Left lung (tissue), 10 donors: ENCODE results near the gene TNFAIP1. TPM values are rescaled to one million over a fixed set of nuclear protein-coding genes. Genes with fewer than 3 reads are reported as not detected.

ENCODE experiments used
- ATAC-seq: fragments of 200-7000 bp; cut with Tn5 transposase; one replicate; pipeline ENCODE4 v1.9.1; 2020; ENCODE audit warnings: moderate library complexity
- DNase-seq, 4 donors: peaks; one replicate each; pipeline ENCODE4 v3.0.0-alpha.2; 2013 to 2020
- H3K27ac ChIP-seq, 2 donors: fragments of 200-600 bp; sonication (generic) in 1 of 2; one replicate each; pipeline versions ENCODE4 v1.5.0 to v1.8.0; 2020 to 2021
- H3K27me3 ChIP-seq, 2 donors: fragments of 200-600 bp; sonication (generic) in 1 of 2; one replicate each; pipeline versions ENCODE4 v1.5.0 to v1.8.0; 2020 to 2021
- H3K36me3 ChIP-seq, 2 donors: fragments of 200-600 bp; sonication (generic) in 1 of 2; one replicate each; pipeline versions ENCODE4 v1.5.0 to v1.8.0; 2020 to 2021
- H3K4me1 ChIP-seq, 2 donors: fragments of 200-600 bp; one replicate each; pipeline ENCODE4 v1.8.0; 2021
- H3K4me3 ChIP-seq, 2 donors: fragments of 200-600 bp; sonication (generic) in 1 of 2; one replicate each; pipeline versions ENCODE4 v1.5.0 to v1.8.0; 2020 to 2021; ENCODE audit warnings: mild to moderate bottlenecking in 1 of 2
- H3K9me3 ChIP-seq, 2 donors: fragments of 200-600 bp; sonication (generic) in 1 of 2; one replicate each; pipeline versions ENCODE4 v1.5.0 to v1.8.0; 2020 to 2021
- CTCF ChIP-seq, 2 donors: fragments of 200-600 bp; sonication (generic) in 1 of 2; IDR thresholded peaks; one replicate each; pipeline versions ENCODE4 v1.5.0 to v1.8.0; 2021; ENCODE audit warnings: antibody characterized with exemption in 2 of 2
- intact Hi-C, 2 donors: fragments of 100-400 bp; cut with DNase I; formaldehyde crosslinking; loops; one replicate each; pipeline versions ENCODE4 v1.11.2 to v1.14.2; 2022
- polyA plus RNA-seq, 6 donors: library from polyadenylated mRNA; unstranded; fragments of 120-200 nt; gene quantifications; one replicate each; pipeline ENCODE4 v1.2.1, GENCODE V29; 2013; ENCODE audit not compliant: insufficient read length in 6 of 6
- total RNA-seq, 2 donors: library from RNA; stranded (reverse); fragmentation: NEBNext Ultra II Directional; extraction: Animal tissue kit (Norgen Biotek cat#: 25700); gene quantifications; one replicate each; pipeline ENCODE4 v1.2.1, GENCODE V29; 2021
- donor health status: DM: no; HTN: yes; CAD: no.
- donor health status: DM: no; HTN: no; CAD: no.

Gene TNFAIP1
- total and polyA plus RNA-seq, 8 donors = 34.2 to 80.7 (median 40.9) TPM

GRCh38 chr17:28315846-28316705, 19.5 kb upstream of the TNFAIP1 start:
- H3K4me1 ChIP-seq = peaks cover 4 to 24% of the 10 kb centered on the region in 2 donors
- no peak overlapping the region for H3K4me3 ChIP-seq
- no peak for DNase-seq
- H3K27me3 ChIP-seq = no peaks in the 10 kb centered on the region
- H3K27ac ChIP-seq = no peak overlapping the region
- ATAC-seq = no peak
- no peak for TF ChIP-seq CTCF (IDR thresholded peaks at IDR 0.05)
- no peaks in the 10 kb centered on the region for H3K9me3 ChIP-seq
- intact Hi-C loops = no loop called here
- no peaks in the 10 kb centered on the region for H3K36me3 ChIP-seq

- no peak for TF ChIP-seq CTCF (IDR thresholded peaks at IDR 0.05)
- no peak overlapping the region for H3K27ac ChIP-seq
- ATAC-seq = no peak
- intact Hi-C loops = no loop called here
- peak overlapping the region in 1 of 2 donors; percentile 67 for H3K4me3 ChIP-seq
- H3K36me3 ChIP-seq = no peaks in the 10 kb centered on the region
- peaks cover 4 to 24% of the 10 kb centered on the region in 2 donors for H3K4me1 ChIP-seq
- H3K9me3 ChIP-seq = no peaks in the 10 kb centered on the region
- DNase-seq = no peak
- H3K27me3 ChIP-seq = no peaks in the 10 kb centered on the region
These were observed 18.2 kb upstream of the TNFAIP1 start for GRCh38 chr17:28317099-28317965.

GRCh38 chr17:28317966-28318758, 17.4 kb upstream of the TNFAIP1 start:
- H3K36me3 ChIP-seq = no peaks in the 10 kb centered on the region
- no peaks in the 10 kb centered on the region for H3K27me3 ChIP-seq
- H3K4me1 ChIP-seq = peaks cover 4 to 24% of the 10 kb centered on the region in 2 donors
- TF ChIP-seq CTCF (IDR thresholded peaks at IDR 0.05) = no peak
- ATAC-seq (peak; percentile 4), DNase-seq (no peak)
- H3K27ac ChIP-seq = peak overlapping the region; percentile 30 to 62
- H3K9me3 ChIP-seq = no peaks in the 10 kb centered on the region
- intact Hi-C loops = no loop called here
- peak overlapping the region; percentile 65 to 67 for H3K4me3 ChIP-seq

GRCh38 chr17:28318759-28319597, 16.6 kb upstream of the TNFAIP1 start, which contains the start of gene TMEM97:
TSS of gene TMEM97 (plus strand) at chr17:28319200. CDS start at chr17:28319240, 40 bp downstream.
- H3K9me3 ChIP-seq = no peaks in the 10 kb centered on the region
- no peaks in the 10 kb centered on the region for H3K27me3 ChIP-seq
- no peak for TF ChIP-seq CTCF (IDR thresholded peaks at IDR 0.05)
- H3K36me3 ChIP-seq = no peaks in the 10 kb centered on the region
- H3K4me1 ChIP-seq = peaks cover 4 to 27% of the 10 kb centered on the region in 2 donors
- intact Hi-C loops = no loop called here
- peak within 1 kb of the TSS; percentile 65 to 67 for H3K4me3 ChIP-seq
- DNase-seq (peak; percentile 94 to 97 (median 97)), ATAC-seq (peak; percentile 98)
- H3K27ac ChIP-seq = peak within 1 kb of the TSS; percentile 30 to 62
